ENCODE results near the gene IGSF9.

The IGSF9 gene

GRCh38 chr1:159945483-159946241 lies at the start of gene IGSF9:
Gene IGSF9 (minus strand): TSS chr1:159945613. CDS start chr1:159943454, 2,159 bp downstream.
- peak; percentile 28 to 57 for DNase-seq

- DNase-seq = no peak
Observed at GRCh38 chr1:159994896-159995295, 49.5 kb upstream of the IGSF9 start.

- no peak for DNase-seq
Observed at GRCh38 chr1:159993911-159994310, 48.5 kb upstream of the IGSF9 start.

- no peak for DNase-seq
Observed at GRCh38 chr1:159992161-159992560, 46.7 kb upstream of the IGSF9 start.

- no peak for DNase-seq
Observed at GRCh38 chr1:159991513-159991912, 46.1 kb upstream of the IGSF9 start.

- DNase-seq = no peak
Observed at GRCh38 chr1:159990005-159990404, 44.6 kb upstream of the IGSF9 start.

- DNase-seq = no peak
Observed at GRCh38 chr1:159989581-159989980, 44.2 kb upstream of the IGSF9 start.

- DNase-seq = no peak
Observed at GRCh38 chr1:159988006-159988405, 42.6 kb upstream of the IGSF9 start.

- no peak for DNase-seq
Observed at GRCh38 chr1:159987186-159987585, 41.8 kb upstream of the IGSF9 start.

GRCh38 chr1:159986531-159986930 lies 41.1 kb upstream of the IGSF9 start:
- DNase-seq = no peak

- no peak for DNase-seq
Observed at GRCh38 chr1:159986093-159986492, 40.7 kb upstream of the IGSF9 start.

- no peak for DNase-seq
Observed at GRCh38 chr1:159985473-159985872, 40.1 kb upstream of the IGSF9 start.

GRCh38 chr1:159983681-159984080 lies 38.3 kb upstream of the IGSF9 start:
- no peak for DNase-seq

- no peak for DNase-seq
Observed at GRCh38 chr1:159982280-159982679, 36.9 kb upstream of the IGSF9 start.

- DNase-seq = no peak
Observed at GRCh38 chr1:159981351-159982055, 36.1 kb upstream of the IGSF9 start.

GRCh38 chr1:159980786-159981185 lies 35.4 kb upstream of the IGSF9 start:
- DNase-seq = no peak

- no peak for DNase-seq
Observed at GRCh38 chr1:159980076-159980475, 34.7 kb upstream of the IGSF9 start.

GRCh38 chr1:159979257-159979656 lies 33.8 kb upstream of the IGSF9 start:
- DNase-seq = no peak

- DNase-seq = no peak
Observed at GRCh38 chr1:159978107-159978398, 32.6 kb upstream of the IGSF9 start.

- no peak for DNase-seq
Observed at GRCh38 chr1:159977364-159978106, 32.1 kb upstream of the IGSF9 start.

GRCh38 chr1:159974350-159974965 lies 29.0 kb upstream of the IGSF9 start:
- DNase-seq = no peak

- no peak for DNase-seq
Observed at GRCh38 chr1:159973350-159973940, 28.0 kb upstream of the IGSF9 start.

Measured in cerebellar nuclear complex (tissue), 1 donor.